ENCODE results near the gene TSC22D4.
A peak's percentile ranks its signal among the peaks of the same experiment; 100 is the strongest.
"Not testable (repeated sequence)": the region's sequence is repeated elsewhere in the genome, so short reads cannot be mapped to it uniquely, and the experiment has no call there.

The TSC22D4 gene

GRCh38 chr7:100443096-100443840 lies 35.7 kb downstream of the TSC22D4 start:
- no peak for DNase-seq (ENCODE audit: low spot score)

DNA sequence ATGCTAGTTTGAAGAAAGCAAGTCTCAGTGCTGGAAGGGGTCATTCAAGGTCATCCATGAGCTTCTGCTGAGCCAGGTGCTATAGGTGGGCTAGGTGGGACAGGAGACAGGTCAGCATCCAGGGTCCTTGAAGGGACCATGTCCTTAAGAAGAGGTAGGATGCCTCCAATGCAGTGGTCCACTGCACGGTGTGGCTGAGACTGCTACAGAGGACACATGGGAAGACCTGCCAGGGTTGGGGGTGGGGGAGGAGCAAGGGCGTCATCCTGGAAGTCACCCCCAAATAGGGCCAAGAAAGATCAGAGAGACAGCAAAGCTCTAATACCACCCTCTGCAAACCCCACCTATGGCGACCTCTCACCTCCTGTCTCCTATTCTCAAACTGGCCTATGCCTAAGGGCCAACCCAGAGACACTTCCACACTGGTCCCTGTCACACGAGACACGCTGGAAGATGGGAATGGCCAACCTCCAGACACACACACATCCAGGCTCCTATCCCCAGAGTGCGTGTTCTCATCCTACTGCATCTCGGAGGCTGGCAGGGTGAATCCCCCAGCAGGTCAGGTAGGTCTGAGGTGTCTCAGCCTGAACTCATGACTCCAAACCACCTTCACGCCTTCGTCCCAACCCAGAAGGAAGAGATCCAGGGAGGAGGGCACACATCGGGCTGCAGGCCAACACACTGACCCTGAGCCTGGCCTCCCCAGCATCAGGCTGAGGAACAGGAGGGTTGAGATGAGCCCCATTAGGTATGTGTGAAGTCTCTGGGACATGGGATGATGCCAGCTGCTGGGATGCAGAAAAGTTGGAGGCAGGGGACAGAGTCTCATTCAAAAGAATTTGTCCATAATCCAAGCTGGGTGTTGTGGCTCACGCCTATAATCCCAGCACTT lies 37.1 kb downstream of the TSC22D4 start:
- no peak for DNase-seq (ENCODE audit: low spot score)

- DNase-seq (ENCODE audit: low spot score): not testable (repeated sequence)
Observed at GRCh38 chr7:100439244-100439643, 39.8 kb downstream of the TSC22D4 start.

DNA sequence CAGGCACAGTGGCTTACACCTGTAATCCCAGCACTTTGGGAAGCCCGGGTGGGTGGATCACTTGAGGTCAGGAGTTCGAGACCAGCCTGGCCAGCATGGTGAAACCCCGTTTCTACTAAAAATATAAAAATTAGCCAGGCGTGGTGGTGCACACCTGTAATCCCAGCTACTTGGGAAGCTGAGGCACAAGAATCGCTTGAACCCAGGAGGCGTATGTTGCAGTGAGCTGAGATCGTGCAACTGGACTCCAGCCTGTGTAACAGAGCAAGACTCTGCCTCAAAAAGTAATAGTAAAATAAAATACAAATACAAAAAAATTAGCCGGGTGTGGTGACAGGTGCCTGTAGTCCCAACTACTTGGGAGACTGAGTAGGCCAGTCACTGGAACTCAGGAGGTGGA lies 40.3 kb downstream of the TSC22D4 start:
- DNase-seq (ENCODE audit: low spot score): not testable (repeated sequence)

DNA sequence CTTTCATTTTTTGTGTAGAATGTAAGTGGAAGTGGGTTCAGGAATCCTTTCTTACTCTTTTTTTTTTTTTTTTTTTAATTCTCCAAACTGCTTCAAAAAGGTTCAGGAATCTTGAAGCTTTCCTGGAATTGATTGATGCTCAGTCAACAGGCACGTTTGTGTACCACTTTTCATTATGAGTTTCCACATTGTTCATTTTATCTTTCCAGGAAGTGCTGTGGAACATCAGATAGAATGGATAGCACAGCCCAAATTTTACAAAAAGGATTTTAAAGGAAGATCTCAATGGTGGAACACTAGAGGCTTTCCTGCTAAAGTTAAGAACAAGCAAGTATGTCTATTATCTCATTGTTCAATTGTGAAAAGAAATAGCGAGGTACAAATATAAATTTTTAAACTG lies 40.8 kb downstream of the TSC22D4 start:
- no peak for DNase-seq (ENCODE audit: low spot score)

GRCh38 chr7:100437150-100438100 lies 41.6 kb downstream of the TSC22D4 start:
- no peak for DNase-seq (ENCODE audit: low spot score)

DNA sequence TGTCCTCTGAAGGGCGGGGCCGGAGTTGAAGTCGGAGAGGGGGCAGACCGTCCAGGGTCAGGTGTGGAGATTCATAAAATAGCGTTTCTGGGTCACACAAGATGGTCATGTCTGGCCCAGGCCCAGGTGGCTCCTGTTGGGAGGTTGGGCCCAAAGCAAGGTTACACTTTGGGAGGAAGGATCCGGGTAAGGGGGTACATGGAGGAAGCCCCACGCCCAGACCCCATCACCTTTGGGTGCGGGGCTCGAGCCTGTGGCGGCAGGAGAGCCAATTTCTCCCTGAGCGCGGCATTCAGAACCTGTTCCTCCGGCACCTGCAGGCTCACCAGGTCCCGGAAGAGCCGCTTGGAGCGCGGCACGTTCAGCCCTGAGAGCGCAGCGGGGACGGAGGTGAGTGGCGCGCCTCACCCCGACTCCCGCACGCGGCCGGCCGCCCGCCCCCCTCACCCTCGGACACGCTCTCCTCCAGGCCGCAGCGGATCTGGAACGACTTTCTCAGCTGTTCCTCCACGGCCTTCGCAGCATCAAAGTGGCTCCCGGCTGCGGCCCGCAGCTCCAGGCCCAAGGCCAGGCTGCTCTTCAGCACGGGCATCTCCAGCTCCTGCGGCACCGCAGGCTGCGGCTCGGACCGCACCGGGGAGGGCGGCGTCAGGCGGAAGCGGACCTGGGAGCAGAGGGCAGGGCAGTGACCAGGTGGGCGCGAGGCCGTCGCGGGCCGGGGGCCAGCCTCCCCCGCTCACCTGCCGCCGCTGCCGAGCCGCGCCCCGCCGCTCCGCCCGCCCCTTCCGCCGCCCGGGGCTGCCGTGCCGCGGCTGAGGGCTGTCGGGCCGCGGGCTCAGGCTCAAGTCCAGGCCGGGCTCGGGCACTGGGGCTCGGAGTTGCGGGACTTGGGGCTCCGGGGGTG lies 43.4 kb downstream of the TSC22D4 start:
- peak; percentile 77 for DNase-seq (ENCODE audit: low spot score)

GRCh38 chr7:100434297-100435144 lies 44.5 kb downstream of the TSC22D4 start:
- DNase-seq (ENCODE audit: low spot score): no peak

- no peak for DNase-seq (ENCODE audit: low spot score)
Observed at GRCh38 chr7:100433592-100434296, 45.3 kb downstream of the TSC22D4 start.

- no peak for DNase-seq (ENCODE audit: low spot score)
Observed at GRCh38 chr7:100433276-100433591, 45.8 kb downstream of the TSC22D4 start.

DNA sequence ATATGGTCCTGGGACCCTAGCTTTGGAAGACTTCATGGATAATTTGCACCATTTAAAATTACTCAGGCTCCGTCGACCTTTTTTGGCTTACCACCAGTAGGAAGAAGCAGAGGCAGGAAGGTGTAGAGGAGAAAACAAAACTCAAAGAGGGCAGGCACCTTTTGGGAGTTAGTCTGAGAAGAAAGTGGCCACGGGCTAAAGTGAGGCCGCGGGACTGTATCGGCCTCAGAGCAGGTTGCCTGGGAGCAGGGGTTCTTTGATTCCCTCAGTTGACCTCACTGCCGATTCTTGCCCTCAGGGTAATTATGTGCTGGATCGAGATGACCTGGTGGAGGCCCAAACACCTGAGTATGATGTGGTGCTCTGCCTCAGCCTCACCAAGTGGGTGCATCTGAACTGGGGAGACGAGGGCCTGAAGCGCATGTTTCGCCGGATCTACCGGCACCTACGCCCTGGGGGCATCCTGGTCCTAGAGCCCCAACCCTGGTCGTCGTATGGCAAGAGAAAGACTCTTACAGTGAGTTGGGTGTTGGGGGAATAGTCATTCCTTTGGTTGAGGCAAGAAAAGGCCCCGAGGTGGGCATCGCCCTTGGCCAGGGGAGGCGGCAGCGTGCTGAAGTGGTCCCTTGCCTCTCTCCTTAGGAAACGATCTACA lies 46.3 kb downstream of the TSC22D4 start:
- no peak for DNase-seq (ENCODE audit: low spot score)

DNA sequence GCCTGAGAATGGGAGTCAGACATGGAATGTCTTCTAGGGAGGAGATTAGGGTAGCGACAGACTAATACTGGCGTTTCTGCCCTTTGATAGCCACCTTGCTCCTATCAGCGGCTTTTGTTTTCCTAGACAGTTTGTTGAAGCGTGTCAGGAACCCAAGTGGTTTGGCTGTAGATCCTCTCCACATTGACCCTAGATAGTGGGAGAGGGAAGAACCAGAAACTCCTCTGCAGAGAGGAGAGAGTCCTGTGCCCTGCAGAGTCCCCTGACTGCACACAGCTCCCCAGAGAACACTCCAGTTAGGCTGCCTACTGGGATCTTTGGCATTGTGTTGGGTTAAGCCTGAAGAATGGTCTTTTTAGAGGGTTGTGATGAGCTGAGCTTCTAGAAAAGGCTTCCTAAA lies 47.0 kb downstream of the TSC22D4 start:
- no peak for DNase-seq (ENCODE audit: low spot score)

DNA sequence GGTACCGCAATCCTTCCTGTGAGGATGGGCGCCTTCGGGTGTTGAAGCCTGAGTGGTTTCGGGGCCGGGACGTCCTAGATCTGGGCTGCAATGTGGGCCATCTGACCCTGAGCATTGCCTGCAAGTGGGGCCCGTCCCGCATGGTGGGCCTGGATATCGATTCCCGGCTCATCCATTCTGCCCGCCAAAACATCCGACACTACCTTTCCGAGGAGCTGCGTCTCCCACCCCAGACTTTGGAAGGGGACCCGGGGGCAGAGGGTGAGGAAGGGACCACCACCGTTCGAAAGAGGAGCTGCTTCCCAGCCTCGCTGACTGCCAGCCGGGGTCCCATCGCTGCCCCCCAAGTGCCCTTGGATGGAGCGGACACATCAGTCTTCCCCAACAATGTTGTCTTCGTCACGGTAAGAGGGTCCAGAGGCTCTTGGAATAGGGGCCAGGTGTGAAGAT lies 47.7 kb downstream of the TSC22D4 start:
- no peak for DNase-seq (ENCODE audit: low spot score)

- DNase-seq (ENCODE audit: low spot score): no peak
Observed at GRCh38 chr7:100430493-100431285, 48.3 kb downstream of the TSC22D4 start.

DNA sequence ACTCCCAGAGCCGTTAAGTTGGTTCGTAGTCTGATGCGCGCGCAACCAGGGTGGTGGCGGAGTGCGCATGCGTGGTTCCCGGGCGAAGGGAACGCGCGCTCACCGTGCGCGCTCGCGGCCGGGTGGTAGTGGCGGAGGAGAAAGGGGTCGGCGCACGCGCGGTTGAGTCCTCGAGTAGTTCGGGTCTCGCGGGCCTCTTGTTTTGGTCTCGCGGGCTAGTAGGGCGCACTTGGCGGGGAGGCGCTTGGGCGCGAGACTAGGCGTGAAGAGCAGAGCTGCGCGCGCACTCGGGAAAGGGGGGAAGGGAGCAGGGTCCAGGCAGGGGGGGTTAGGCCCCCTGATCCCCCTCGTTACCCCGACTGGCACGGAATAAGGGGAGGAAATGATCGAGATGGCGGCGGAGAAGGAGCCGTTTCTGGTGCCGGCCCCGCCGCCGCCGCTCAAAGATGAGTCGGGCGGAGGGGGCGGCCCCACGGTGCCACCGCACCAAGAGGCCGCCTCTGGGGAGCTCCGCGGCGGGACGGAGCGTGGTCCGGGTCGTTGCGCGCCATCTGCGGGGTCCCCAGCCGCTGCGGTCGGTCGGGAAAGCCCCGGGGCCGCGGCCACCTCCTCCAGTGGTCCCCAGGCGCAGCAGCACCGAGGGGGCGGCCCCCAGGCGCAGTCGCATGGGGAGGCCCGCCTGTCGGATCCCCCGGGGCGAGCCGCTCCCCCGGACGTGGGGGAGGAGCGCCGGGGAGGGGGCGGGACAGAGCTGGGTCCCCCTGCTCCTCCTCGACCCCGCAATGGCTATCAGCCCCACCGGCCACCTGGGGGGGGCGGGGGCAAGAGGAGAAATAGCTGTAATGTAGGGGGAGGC lies 49.1 kb downstream of the TSC22D4 start, which contains the start of gene MEPCE:
Gene MEPCE, plus strand, starts transcription at position 195 of the 856 bp plus-strand sequence. Its CDS starts 188 bp downstream, at position 383.
- DNase-seq (ENCODE audit: low spot score): peak; percentile 99

- DNase-seq (ENCODE audit: low spot score): peak; percentile 98
Observed at GRCh38 chr7:100428967-100429636, 49.9 kb downstream of the TSC22D4 start.
